Measurements from ENCODE around the gene SLC22A7. TPM values are rescaled to one million over a fixed set of nuclear protein-coding genes. Genes with fewer than 3 reads are reported as not detected.

Gene SLC22A7
- total and polyA plus RNA-seq, 3 donors from 2014 or later: not detected

- Histone ChIP-seq H3K27me3 (no peaks in the 10 kb centered on the region), H3K9me3 (no peaks in the 10 kb centered on the region), H3K4me1 (no peaks in the 10 kb centered on the region), H3K4me3 (no peak overlapping the region), H3K36me3 (ENCODE audit: low read depth, missing control alignments) (no peaks in the 10 kb centered on the region), H3K27ac (no peak overlapping the region)
- 68 to 86% methylated on average over 1 of the region's 1 CpG for WGBS, 2 donors
- no peak for TF ChIP-seq POLR2A (IDR thresholded peaks at IDR 0.05)
- TF ChIP-seq, protein P1, sequence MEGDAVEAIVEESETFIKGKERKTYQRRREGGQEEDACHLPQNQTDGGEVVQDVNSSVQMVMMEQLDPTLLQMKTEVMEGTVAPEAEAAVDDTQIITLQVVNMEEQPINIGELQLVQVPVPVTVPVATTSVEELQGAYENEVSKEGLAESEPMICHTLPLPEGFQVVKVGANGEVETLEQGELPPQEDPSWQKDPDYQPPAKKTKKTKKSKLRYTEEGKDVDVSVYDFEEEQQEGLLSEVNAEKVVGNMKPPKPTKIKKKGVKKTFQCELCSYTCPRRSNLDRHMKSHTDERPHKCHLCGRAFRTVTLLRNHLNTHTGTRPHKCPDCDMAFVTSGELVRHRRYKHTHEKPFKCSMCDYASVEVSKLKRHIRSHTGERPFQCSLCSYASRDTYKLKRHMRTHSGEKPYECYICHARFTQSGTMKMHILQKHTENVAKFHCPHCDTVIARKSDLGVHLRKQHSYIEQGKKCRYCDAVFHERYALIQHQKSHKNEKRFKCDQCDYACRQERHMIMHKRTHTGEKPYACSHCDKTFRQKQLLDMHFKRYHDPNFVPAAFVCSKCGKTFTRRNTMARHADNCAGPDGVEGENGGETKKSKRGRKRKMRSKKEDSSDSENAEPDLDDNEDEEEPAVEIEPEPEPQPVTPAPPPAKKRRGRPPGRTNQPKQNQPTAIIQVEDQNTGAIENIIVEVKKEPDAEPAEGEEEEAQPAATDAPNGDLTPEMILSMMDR (IDR thresholded peaks at IDR 0.05): no peak
- DNase-seq: no peak
- intact Hi-C loops (cut with DNase I; ENCODE audit: low total_unique reads): no loop called here
Observed at GRCh38 chr6:43325876-43326275, 27.8 kb downstream of the SLC22A7 start.

- H3K27ac ChIP-seq: no peak overlapping the region
- no peaks in the 10 kb centered on the region for H3K27me3 ChIP-seq
- H3K36me3 ChIP-seq (ENCODE audit: low read depth, missing control alignments): no peaks in the 10 kb centered on the region
- no peaks in the 10 kb centered on the region for H3K4me1 ChIP-seq
- no peak overlapping the region for H3K4me3 ChIP-seq
- no peaks in the 10 kb centered on the region for H3K9me3 ChIP-seq
- TF ChIP-seq, protein P1 (IDR thresholded peaks at IDR 0.05): no peak
- no peak for TF ChIP-seq POLR2A (IDR thresholded peaks at IDR 0.05)
- DNase-seq: no peak
- intact Hi-C loops (cut with DNase I; ENCODE audit: low total_unique reads): no loop called here
- 60 to 61% methylated on average over 1 of the region's 1 CpG for WGBS, 2 donors
Observed at GRCh38 chr6:43328528-43328927, 30.5 kb downstream of the SLC22A7 start.

DNA sequence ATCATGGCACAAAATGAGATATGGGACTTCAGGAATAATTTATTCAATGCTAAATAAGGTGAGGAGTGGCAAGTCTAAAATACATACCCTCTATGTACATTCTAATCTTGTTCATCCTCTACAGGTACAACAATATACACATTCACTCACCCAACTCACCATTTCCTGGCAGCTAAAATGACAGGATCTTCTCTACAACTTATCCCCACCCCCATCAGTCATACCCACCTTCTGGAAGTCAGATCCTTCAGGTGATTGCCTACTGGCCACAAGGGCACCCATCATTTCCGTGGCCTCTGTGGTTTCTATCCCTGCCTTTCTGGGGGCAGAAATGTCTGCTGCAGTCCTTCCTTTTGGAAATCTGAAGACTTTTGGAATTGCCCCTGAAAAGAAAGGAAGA lies 33.4 kb downstream of the SLC22A7 start:
- WGBS, 2 donors: 88 to 100% methylated on average over 1 of the region's 1 CpG
- no peaks in the 10 kb centered on the region for H3K4me1 ChIP-seq
- intact Hi-C loops (cut with DNase I; ENCODE audit: low total_unique reads): no loop called here
- H3K36me3 ChIP-seq (ENCODE audit: low read depth, missing control alignments): no peaks in the 10 kb centered on the region
- H3K27me3 ChIP-seq: no peaks in the 10 kb centered on the region
- H3K9me3 ChIP-seq: no peaks in the 10 kb centered on the region
- H3K4me3 ChIP-seq: no peak overlapping the region
- no peak overlapping the region for H3K27ac ChIP-seq
- no peak for DNase-seq
- TF ChIP-seq POLR2A (IDR thresholded peaks at IDR 0.05): no peak
- TF ChIP-seq, protein P1 (IDR thresholded peaks at IDR 0.05): no peak

DNA sequence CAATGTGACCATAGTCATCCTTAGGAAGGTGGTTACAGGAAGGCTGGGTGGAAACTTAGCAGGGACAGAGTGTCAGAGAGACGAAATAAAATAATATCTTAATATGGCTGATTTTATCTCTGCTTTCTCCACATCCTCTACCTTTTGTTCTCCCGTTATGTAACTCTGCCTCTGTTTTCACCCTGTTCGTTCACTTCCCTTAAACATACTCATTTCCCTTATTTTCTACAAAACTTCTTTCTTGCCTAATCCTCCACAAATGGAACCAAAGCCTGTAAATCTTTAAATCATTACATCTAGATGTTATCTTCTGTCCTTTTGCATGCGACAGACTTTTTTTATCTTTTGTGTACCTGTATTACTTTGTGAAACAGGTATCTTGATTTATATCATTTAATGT lies 33.8 kb downstream of the SLC22A7 start:
- TF ChIP-seq, protein P1 (IDR thresholded peaks at IDR 0.05): no peak
- TF ChIP-seq POLR2A (IDR thresholded peaks at IDR 0.05): no peak
- H3K27ac ChIP-seq: no peak overlapping the region
- intact Hi-C loops (cut with DNase I; ENCODE audit: low total_unique reads): no loop called here
- H3K9me3 ChIP-seq: no peaks in the 10 kb centered on the region
- H3K36me3 ChIP-seq (ENCODE audit: low read depth, missing control alignments): no peaks in the 10 kb centered on the region
- DNase-seq: no peak
- H3K4me3 ChIP-seq: no peak overlapping the region
- H3K4me1 ChIP-seq: no peaks in the 10 kb centered on the region
- WGBS, 2 donors: 65 to 85% methylated on average over 4 of the region's 4 CpGs
- no peaks in the 10 kb centered on the region for H3K27me3 ChIP-seq

DNA sequence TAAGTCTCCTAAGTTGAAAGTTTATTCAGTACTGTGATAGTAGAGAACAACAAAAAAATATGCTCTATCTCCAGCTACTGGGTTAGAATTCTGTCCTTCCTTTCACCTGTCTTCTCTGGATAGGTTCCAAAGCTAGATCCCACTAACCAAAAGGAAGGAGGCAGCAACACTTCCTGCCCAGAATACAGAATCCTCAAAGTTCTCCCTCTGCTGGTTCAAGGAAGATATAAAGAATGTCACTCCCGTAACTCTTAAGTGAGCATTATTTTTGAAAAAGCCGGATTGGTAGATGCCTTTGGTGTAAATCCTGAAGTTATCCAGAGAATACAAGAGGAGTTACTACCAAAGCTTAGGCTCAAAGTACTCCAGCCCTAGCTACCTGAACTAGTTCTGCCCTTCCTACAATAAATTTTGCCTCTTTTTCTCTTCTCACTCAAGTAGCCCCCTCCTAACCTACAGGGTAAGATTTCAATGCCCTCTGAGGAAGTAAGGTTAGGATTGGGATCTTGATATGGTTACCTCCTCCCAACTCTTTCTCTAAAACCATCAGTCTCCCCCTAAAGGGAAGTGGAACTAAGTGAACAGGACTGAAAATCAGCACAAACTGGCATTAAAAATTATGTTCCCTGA lies 36.5 kb downstream of the SLC22A7 start:
- intact Hi-C loops (cut with DNase I; ENCODE audit: low total_unique reads): no loop called here
- no peaks in the 10 kb centered on the region for H3K36me3 ChIP-seq (ENCODE audit: low read depth, missing control alignments)
- no peak for TF ChIP-seq POLR2A (IDR thresholded peaks at IDR 0.05)
- TF ChIP-seq, protein P1 (IDR thresholded peaks at IDR 0.05): peak in 2 of 3 experiments; percentile 33 to 43
- no peak overlapping the region for H3K27ac ChIP-seq
- WGBS, 2 donors: 39 to 40% methylated on average over 2 of the region's 2 CpGs
- no peak overlapping the region for H3K4me3 ChIP-seq
- DNase-seq: no peak
- H3K4me1 ChIP-seq: no peaks in the 10 kb centered on the region
- no peaks in the 10 kb centered on the region for H3K27me3 ChIP-seq
- H3K9me3 ChIP-seq: no peaks in the 10 kb centered on the region

Measured in testis (tissue), 3 donors.